ENCODE data around the gene EIF6. TPM values are rescaled to one million over a fixed set of nuclear protein-coding genes. Genes with fewer than 3 reads are reported as not detected.
A peak's percentile ranks its signal among the peaks of the same experiment; 100 is the strongest.

EIF6 gene
- total and polyA plus RNA-seq, 2 experiments from 2014 or later: 166 to 245 TPM

DNA sequence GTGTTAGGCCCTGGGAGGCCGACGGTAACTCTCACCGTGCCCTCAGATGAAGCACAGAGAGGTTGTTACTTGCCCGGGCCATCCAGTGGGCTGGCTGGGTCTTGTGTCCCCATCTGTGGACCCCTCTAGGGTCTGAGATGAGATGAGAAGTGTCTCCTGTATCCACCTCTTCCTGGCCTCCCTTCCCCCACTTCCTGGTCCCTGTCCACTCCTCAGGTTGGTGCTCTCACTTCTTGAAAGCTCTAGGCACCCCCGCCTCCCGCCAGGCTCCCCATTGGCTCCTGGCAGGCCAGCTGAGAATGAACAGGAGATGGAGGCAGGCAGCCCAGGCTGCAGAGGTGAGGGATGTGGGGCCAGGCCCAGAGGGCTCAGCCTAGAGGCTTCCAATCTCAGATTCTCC is 8.2 kb downstream of the EIF6 start:
- H3K9ac ChIP-seq: peak overlapping the region; percentile 91
- H3F3A ChIP-seq (ENCODE audit: insufficient read depth): peaks cover 45% of the 10 kb centered on the region
- WGBS, 2 experiments (ENCODE audit: low coverage in 1 of 2, low lambda C conversion rate in 2 of 2, missing lambda C conversion rate in 2 of 2): 86 to 95% methylated on average over 6 of the region's 6 CpGs
- H3K4me3 ChIP-seq: peak overlapping the region; percentile 85
- DNase-seq: peak; percentile 15
- TF ChIP-seq EZH2phosphoT487 (IDR thresholded peaks at IDR 0.05; ENCODE audit: insufficient read depth, low read depth): no peak
- TF ChIP-seq EZH2 (IDR thresholded peaks at IDR 0.05; ENCODE audit: insufficient read depth, poor library complexity, severe bottlenecking): no peak
- peak overlapping the region; percentile 88; the same call in 1 of the 2 replicates for H3K27ac ChIP-seq
- no peaks in the 10 kb centered on the region for H3K27me3 ChIP-seq (replicated peaks; ENCODE audit: insufficient read depth)
- in situ Hi-C loops (cut with MboI): no loop called here
- peaks cover 21% of the 10 kb centered on the region; the same call in 1 of the 2 replicates for H3K4me1 ChIP-seq (ENCODE audit: insufficient read depth)
- no peaks in the 10 kb centered on the region for H4K20me1 ChIP-seq (ENCODE audit: insufficient read depth)
- peaks cover 9% of the 10 kb centered on the region; the same call in 1 of the 2 replicates for H3K36me3 ChIP-seq (ENCODE audit: low read depth)
- H3K9me3 ChIP-seq (ENCODE audit: low read depth): no peaks in the 10 kb centered on the region
- H3K9me2 ChIP-seq (ENCODE audit: insufficient read depth): no peaks in the 10 kb centered on the region
- no peak overlapping the region for H2AFZ ChIP-seq
- H3K79me2 ChIP-seq (ENCODE audit: insufficient read depth): peaks cover 40% of the 10 kb centered on the region
- H3K4me2 ChIP-seq (ENCODE audit: unreplicated experiment): peak overlapping the region; percentile 94

DNA sequence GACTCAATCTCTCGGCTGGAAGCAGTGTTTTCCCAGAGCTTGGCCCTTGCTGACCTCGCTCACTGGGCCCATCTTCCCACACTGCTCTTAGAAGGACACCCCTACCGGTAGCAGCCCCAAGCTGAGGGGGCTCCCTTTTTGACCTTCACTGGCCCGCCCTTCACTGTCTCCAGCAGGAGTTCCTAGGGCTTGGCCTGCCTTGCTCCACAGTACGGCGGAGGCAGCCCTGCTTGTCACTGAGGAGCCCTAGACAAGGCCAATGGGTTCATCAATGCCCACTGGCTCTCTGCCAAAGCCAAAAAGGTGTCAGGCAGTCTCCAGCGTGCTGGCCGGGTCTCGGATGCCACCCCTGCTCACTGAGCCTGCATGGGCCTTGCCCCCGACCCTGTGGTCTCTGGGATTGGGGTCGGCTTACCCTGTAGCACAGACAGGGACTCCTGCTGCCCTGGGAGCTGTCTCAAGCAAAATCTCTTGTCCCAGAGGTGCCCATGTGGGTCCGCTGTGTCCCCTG is 8.8 kb downstream of the EIF6 start:
- Histone ChIP-seq H3K9me3 (ENCODE audit: low read depth) (no peaks in the 10 kb centered on the region), H3K27me3 (replicated peaks; ENCODE audit: insufficient read depth) (no peaks in the 10 kb centered on the region), H3K4me1 (ENCODE audit: insufficient read depth) (peaks cover 21% of the 10 kb centered on the region; the same call in 1 of the 2 replicates), H3K36me3 (ENCODE audit: low read depth) (peaks cover 9% of the 10 kb centered on the region; the same call in 1 of the 2 replicates), H3K79me2 (ENCODE audit: insufficient read depth) (peaks cover 34% of the 10 kb centered on the region), H3K9ac (peak overlapping the region; percentile 91; the same call in 1 of the 2 replicates), H2AFZ (no peak overlapping the region), H3K4me3 (peak overlapping the region; percentile 85; the same call in 1 of the 2 replicates), H4K20me1 (ENCODE audit: insufficient read depth) (no peaks in the 10 kb centered on the region), H3K27ac (no peak overlapping the region), H3K4me2 (ENCODE audit: unreplicated experiment) (no peak overlapping the region), H3K9me2 (ENCODE audit: insufficient read depth) (no peaks in the 10 kb centered on the region), H3F3A (ENCODE audit: insufficient read depth) (peaks cover 43% of the 10 kb centered on the region)
- TF ChIP-seq EZH2 (IDR thresholded peaks at IDR 0.05; ENCODE audit: insufficient read depth, poor library complexity, severe bottlenecking) (no peak), EZH2phosphoT487 (IDR thresholded peaks at IDR 0.05; ENCODE audit: insufficient read depth, low read depth) (no peak)
- no peak for DNase-seq
- 90 to 93% methylated on average over 11 to 12 of the region's 12 CpGs for WGBS, 2 experiments (ENCODE audit: low coverage in 1 of 2, low lambda C conversion rate in 2 of 2, missing lambda C conversion rate in 2 of 2)
- in situ Hi-C loops (cut with MboI): no loop called here

DNA sequence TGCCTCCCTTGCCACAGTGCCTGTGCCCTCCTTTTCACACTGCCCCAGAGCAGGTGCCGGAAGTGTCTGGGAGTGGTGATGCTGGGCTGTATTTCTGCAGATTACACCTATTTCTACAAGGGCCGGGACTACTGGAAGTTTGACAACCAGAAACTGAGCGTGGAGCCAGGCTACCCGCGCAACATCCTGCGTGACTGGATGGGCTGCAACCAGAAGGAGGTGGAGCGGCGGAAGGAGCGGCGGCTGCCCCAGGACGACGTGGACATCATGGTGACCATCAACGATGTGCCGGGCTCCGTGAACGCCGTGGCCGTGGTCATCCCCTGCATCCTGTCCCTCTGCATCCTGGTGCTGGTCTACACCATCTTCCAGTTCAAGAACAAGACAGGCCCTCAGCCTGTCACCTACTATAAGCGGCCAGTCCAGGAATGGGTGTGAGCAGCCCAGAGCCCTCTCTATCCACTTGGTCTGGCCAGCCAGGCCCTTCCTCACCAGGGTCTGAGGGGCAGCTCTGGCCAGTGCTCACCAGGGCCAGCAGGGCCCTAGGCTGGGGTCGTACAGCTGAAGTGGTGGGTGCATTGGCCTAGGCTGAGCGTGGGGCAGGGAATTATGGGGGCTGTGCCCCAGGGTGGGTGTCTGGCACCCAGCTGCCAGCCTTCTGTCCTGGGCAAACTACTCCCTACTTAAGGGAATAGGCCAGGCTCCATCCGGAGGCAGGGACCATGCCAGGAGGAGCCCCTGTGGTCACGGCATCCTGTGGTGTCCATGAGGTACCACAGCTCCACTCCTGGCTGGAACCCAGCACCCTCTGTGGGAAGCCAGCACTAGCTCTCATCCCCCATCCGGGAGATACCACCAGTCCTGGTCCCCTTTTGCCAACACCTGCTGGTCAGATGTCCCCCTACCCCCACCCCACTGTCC is 10.1 kb downstream of the EIF6 start:
- no peaks in the 10 kb centered on the region for H3K9me3 ChIP-seq (ENCODE audit: low read depth)
- H3K27me3 ChIP-seq (replicated peaks; ENCODE audit: insufficient read depth): no peaks in the 10 kb centered on the region
- 91 to 92% methylated on average over 23 to 24 of the region's 24 CpGs for WGBS, 2 experiments (ENCODE audit: low coverage in 1 of 2, low lambda C conversion rate in 2 of 2, missing lambda C conversion rate in 2 of 2)
- in situ Hi-C loops (cut with MboI): no loop called here
- no peak overlapping the region for H3K9ac ChIP-seq
- H3K4me2 ChIP-seq (ENCODE audit: unreplicated experiment): no peak overlapping the region
- H3K36me3 ChIP-seq (ENCODE audit: low read depth): peaks cover 9% of the 10 kb centered on the region; the same call in 1 of the 2 replicates
- H3K4me1 ChIP-seq (ENCODE audit: insufficient read depth): peaks cover 21% of the 10 kb centered on the region; the same call in 1 of the 2 replicates
- no peaks in the 10 kb centered on the region for H3K9me2 ChIP-seq (ENCODE audit: insufficient read depth)
- TF ChIP-seq EZH2 (IDR thresholded peaks at IDR 0.05; ENCODE audit: insufficient read depth, poor library complexity, severe bottlenecking) (no peak), EZH2phosphoT487 (IDR thresholded peaks at IDR 0.05; ENCODE audit: insufficient read depth, low read depth) (no peak)
- no peaks in the 10 kb centered on the region for H4K20me1 ChIP-seq (ENCODE audit: insufficient read depth)
- H3K4me3 ChIP-seq: no peak overlapping the region
- H3F3A ChIP-seq (ENCODE audit: insufficient read depth): peaks cover 29% of the 10 kb centered on the region
- no peak overlapping the region for H2AFZ ChIP-seq
- H3K27ac ChIP-seq: no peak overlapping the region
- DNase-seq: no peak
- peaks cover 21% of the 10 kb centered on the region for H3K79me2 ChIP-seq (ENCODE audit: insufficient read depth)

DNA sequence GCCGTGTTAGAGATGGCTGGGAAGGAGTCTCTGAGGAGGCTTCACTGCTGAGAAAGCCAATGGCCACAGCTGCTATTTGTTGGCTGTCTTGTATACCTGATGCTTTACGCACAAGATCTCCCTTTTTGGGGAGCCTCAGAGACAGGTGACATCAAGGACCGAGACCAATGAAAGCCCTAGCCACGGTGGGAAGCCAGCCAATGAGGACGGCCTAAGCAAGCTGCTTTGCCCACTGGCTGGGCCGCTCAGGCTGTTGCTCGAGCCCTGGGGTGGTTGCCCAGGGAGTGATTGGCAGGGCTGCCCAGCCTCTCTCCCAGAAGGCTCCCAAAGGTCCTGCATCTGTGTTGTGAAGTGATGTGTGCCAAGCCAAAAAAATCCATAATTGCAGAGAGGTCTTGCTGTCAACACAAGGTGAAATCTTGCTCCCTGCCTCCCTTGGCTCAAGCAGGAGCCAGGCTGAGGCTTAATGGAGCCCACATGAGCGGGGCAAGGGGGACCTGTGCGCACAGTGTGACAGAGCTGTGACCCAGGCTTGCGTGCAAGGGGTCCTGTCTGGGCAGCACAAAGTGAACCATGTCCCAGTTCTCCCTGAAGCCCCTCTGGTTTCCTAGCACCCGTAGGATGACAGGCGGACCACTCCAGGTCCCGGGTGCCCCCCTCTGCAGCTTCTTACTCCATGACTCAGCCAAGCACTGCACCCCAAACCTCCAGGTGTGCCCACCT is 11.0 kb downstream of the EIF6 start:
- WGBS, 2 experiments (ENCODE audit: low coverage in 1 of 2, low lambda C conversion rate in 2 of 2, missing lambda C conversion rate in 2 of 2): 72 to 76% methylated on average over 13 of the region's 13 CpGs
- H3K4me3 ChIP-seq: no peak overlapping the region
- H3K9me3 ChIP-seq (ENCODE audit: low read depth): no peaks in the 10 kb centered on the region
- no peaks in the 10 kb centered on the region for H3K9me2 ChIP-seq (ENCODE audit: insufficient read depth)
- H3K9ac ChIP-seq: no peak overlapping the region
- H3K4me2 ChIP-seq (ENCODE audit: unreplicated experiment): no peak overlapping the region
- no peaks in the 10 kb centered on the region for H4K20me1 ChIP-seq (ENCODE audit: insufficient read depth)
- no peak overlapping the region for H2AFZ ChIP-seq
- DNase-seq: no peak
- in situ Hi-C loops (cut with MboI): no loop called here
- no peak overlapping the region for H3K27ac ChIP-seq
- TF ChIP-seq EZH2 (IDR thresholded peaks at IDR 0.05; ENCODE audit: insufficient read depth, poor library complexity, severe bottlenecking) (no peak), EZH2phosphoT487 (IDR thresholded peaks at IDR 0.05; ENCODE audit: insufficient read depth, low read depth) (no peak)
- H3K79me2 ChIP-seq (ENCODE audit: insufficient read depth): peaks cover 21% of the 10 kb centered on the region
- no peaks in the 10 kb centered on the region for H3K27me3 ChIP-seq (replicated peaks; ENCODE audit: insufficient read depth)
- H3K4me1 ChIP-seq (ENCODE audit: insufficient read depth): peaks cover 21% of the 10 kb centered on the region; the same call in 1 of the 2 replicates
- peaks cover 21% of the 10 kb centered on the region for H3F3A ChIP-seq (ENCODE audit: insufficient read depth)
- peaks cover 4% of the 10 kb centered on the region; the same call in 1 of the 2 replicates for H3K36me3 ChIP-seq (ENCODE audit: low read depth)
